Measurements from ENCODE around the gene PAIP2B.

DNA sequence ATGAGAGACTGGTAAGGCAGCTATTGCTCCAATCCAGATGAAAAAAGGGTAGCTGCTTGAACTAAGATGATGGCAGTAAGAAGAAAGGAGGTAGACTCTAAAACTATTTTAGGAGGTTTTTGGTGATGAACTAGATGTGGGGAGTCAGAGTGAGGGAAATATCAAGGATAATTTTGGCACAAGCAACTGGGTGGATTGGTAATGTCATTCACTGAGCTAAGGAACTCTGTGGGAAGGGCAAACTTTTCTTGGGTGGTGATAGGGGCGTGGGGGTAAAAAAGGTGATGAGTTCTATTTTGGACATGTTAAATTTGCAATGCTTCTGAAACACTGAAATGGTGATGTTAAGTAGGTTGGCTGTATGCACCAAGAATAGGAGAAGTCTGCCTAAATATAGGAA is 19.3 kb downstream of the PAIP2B start:
- TF ChIP-seq POLR2A (IDR thresholded peaks at IDR 0.05) (no peak), CTCF (IDR thresholded peaks at IDR 0.05) (no peak)

Data from right lobe of liver (tissue), 4 donors.